K562 (cell line): Measurements from ENCODE around the gene PNPLA7.

Experiments
- CREBBP ChIP-seq: IDR thresholded peaks from one replicate; pipeline ENCODE4 v1.6.1; 2012; ENCODE audit warnings: low read depth, mild to moderate bottlenecking, control low read depth, inconsistent platforms, low read length
- EP300 ChIP-seq: IDR thresholded peaks from 2 replicates; pipeline ENCODE4 v1.6.1; 2012; ENCODE audit warnings: low read length, improper control_type of control experiment
- NFIC ChIP-seq: fragments of 450-650 bp; IDR thresholded peaks from 2 replicates; pipeline ENCODE4 v1.6.1; 2017; ENCODE audit warnings: mild to moderate bottlenecking, inconsistent platforms
- POLR2B ChIP-seq: fragments of 450-650 bp; IDR thresholded peaks from 2 replicates; pipeline ENCODE4 v1.6.1; 2018; ENCODE audit warnings: low read depth; ENCODE audit not compliant: partially characterized antibody
- SMAD4 ChIP-seq: fragments of 250-450 bp; sonication (Bioruptor Pico); conservative IDR thresholded peaks from 2 replicates; pipeline ENCODE4 v1.8.0; 2021; ENCODE audit warnings: inconsistent platforms, mild to moderate bottlenecking, moderate library complexity
- SREBF1 ChIP-seq: fragments of 150-350 bp; IDR thresholded peaks from 2 replicates; pipeline ENCODE4 v1.6.1; 2014; ENCODE audit warnings: antibody characterized with exemption, low read depth, low read length, borderline replicate concordance
- SREBF2 ChIP-seq: sonication (generic); formaldehyde crosslinking; IDR thresholded peaks from 2 replicates; pipeline ENCODE4 v1.4.0; 2020; ENCODE audit warnings: mild to moderate bottlenecking, missing genetic modification reagents
- TFAM ChIP-seq: fragments of 250-450 bp; sonication (Bioruptor Pico); conservative IDR thresholded peaks from 2 replicates; pipeline ENCODE4 v1.5.0; 2021; ENCODE audit warnings: mild to moderate bottlenecking, moderate library complexity
- ZC3H11A ChIP-seq: IDR thresholded peaks from 2 replicates; pipeline ENCODE4 v1.6.1; 2012; ENCODE audit warnings: low read depth, low read length, improper control_type of control experiment
- ZNF274 ChIP-seq: IDR thresholded peaks from 2 replicates; pipeline ENCODE4 v1.6.1; 2011; ENCODE audit warnings: low read depth, mild to moderate bottlenecking, low read length, moderate library complexity, borderline replicate concordance
- ZSCAN29 ChIP-seq: fragments of 450-650 bp; IDR thresholded peaks from 2 replicates; pipeline ENCODE4 v1.6.1; 2017

DNA sequence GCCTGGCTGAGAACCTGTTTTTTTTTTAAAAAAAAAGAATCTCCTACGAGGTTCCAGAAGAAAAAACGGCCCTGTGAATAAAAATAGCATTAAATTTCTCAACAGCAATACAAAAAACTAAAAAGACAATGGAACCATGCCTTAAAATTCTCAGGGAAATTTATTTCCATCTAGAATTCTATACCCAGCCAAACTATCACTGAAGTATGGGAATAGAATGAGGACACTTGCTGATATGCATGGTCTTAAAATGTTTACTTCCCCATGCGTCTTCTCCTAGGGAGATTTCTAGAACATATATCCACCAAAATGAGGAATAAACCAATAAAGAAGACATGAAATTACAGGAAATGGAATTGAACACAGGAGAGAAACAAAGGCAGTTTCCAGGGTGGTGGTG is 74.5 kb downstream of the PNPLA7 start:
- TF ChIP-seq CREBBP: no peak
- no peak for TF ChIP-seq SREBF2 (CRISPR knock-in tag)
- no peak for TF ChIP-seq SREBF1
- TF ChIP-seq ZC3H11A: no peak
- no peak for TF ChIP-seq EP300
- TF ChIP-seq TFAM (CRISPR knock-in tag): no peak
- TF ChIP-seq POLR2B: no peak
- TF ChIP-seq ZSCAN29: no peak
- TF ChIP-seq ZNF274: no peak
- TF ChIP-seq SMAD4: no peak
- no peak for TF ChIP-seq NFIC
